Stomach (tissue), 4 donors: ENCODE results near the gene KHSRP.

Source experiments
- CTCF ChIP-seq, 7 experiments: fragments of 450-650 bp in 4 of 7; fragments of 200-600 bp in 3 of 7; sonication (generic) in 3 of 7; IDR thresholded peaks; one replicate each; pipeline ENCODE4 v1.5.1; 2016 to 2019; ENCODE audit warnings: antibody characterized with exemption in 7 of 7, control low read depth in 2 of 7, mild to moderate bottlenecking in 1 of 7
- POLR2AphosphoS5 ChIP-seq, 3 donors: sonication (generic); formaldehyde crosslinking; IDR thresholded peaks; one replicate each; pipeline ENCODE4 v1.6.1; 2016; ENCODE audit warnings: antibody characterized with exemption in 3 of 3

GRCh38 chr19:6431891-6432290 lies 7.3 kb upstream of the KHSRP start:
- no peak for TF ChIP-seq CTCF (IDR thresholded peaks at IDR 0.05)
- no peak for TF ChIP-seq POLR2AphosphoS5 (IDR thresholded peaks at IDR 0.05)
